Right kidney (tissue), 1 donor: ENCODE measurements around the gene L3MBTL2.
"Not testable (repeated sequence)": the region's sequence is repeated elsewhere in the genome, so short reads cannot be mapped to it uniquely, and the experiment has no call there.

Experiments used
- DNase-seq: peaks from one replicate; pipeline ENCODE4 v3.0.0-alpha.2; 2016

L3MBTL2 gene

GRCh38 chr22:41241133-41241676 lies 36.1 kb downstream of the L3MBTL2 start:
- no peak for DNase-seq

- no peak for DNase-seq
These were observed 37.4 kb downstream of the L3MBTL2 start for GRCh38 chr22:41242396-41243117.

- no peak for DNase-seq
These were observed 38.2 kb downstream of the L3MBTL2 start for GRCh38 chr22:41243361-41243760.

- DNase-seq = no peak
These were observed 40.9 kb downstream of the L3MBTL2 start for GRCh38 chr22:41245917-41246499.

GRCh38 chr22:41247703-41248102 lies 42.6 kb downstream of the L3MBTL2 start:
- DNase-seq = no peak

- DNase-seq = no peak
These were observed 43.2 kb downstream of the L3MBTL2 start for GRCh38 chr22:41248314-41248713.

- no peak for DNase-seq
These were observed 43.6 kb downstream of the L3MBTL2 start for GRCh38 chr22:41248758-41249157.

- DNase-seq = no peak
These were observed 44.3 kb downstream of the L3MBTL2 start for GRCh38 chr22:41249442-41249841.

GRCh38 chr22:41250127-41250526 lies 45.0 kb downstream of the L3MBTL2 start:
- no peak for DNase-seq

GRCh38 chr22:41252365-41252764 lies 47.3 kb downstream of the L3MBTL2 start:
- no peak for DNase-seq

GRCh38 chr22:41254230-41254629 lies 49.1 kb downstream of the L3MBTL2 start:
- DNase-seq = no peak

- DNase-seq = no peak
These were observed 51.4 kb downstream of the L3MBTL2 start for GRCh38 chr22:41256254-41257253.

- no peak for DNase-seq
These were observed 52.6 kb downstream of the L3MBTL2 start for GRCh38 chr22:41257696-41258095.

- not testable (repeated sequence) for DNase-seq
These were observed 54.6 kb downstream of the L3MBTL2 start for GRCh38 chr22:41259756-41260155.

GRCh38 chr22:41260871-41261270 lies 55.8 kb downstream of the L3MBTL2 start:
- no peak for DNase-seq

- no peak for DNase-seq
These were observed 56.6 kb downstream of the L3MBTL2 start for GRCh38 chr22:41261541-41262249.

- no peak for DNase-seq
These were observed 57.2 kb downstream of the L3MBTL2 start for GRCh38 chr22:41262250-41262765.

GRCh38 chr22:41263704-41264103 lies 58.6 kb downstream of the L3MBTL2 start:
- DNase-seq = no peak

- no peak for DNase-seq
These were observed 59.4 kb downstream of the L3MBTL2 start for GRCh38 chr22:41264408-41264941.

GRCh38 chr22:41267958-41268357 lies 62.8 kb downstream of the L3MBTL2 start:
- no peak for DNase-seq

GRCh38 chr22:41271787-41272186 lies 66.7 kb downstream of the L3MBTL2 start:
- DNase-seq = no peak
